ENCODE measurements around the gene THYN1.
"Not testable (repeated sequence)": the region's sequence is repeated elsewhere in the genome, so short reads cannot be mapped to it uniquely, and the experiment has no call there.

Gene THYN1

GRCh38 chr11:134290646-134291045 lies 37.5 kb upstream of the THYN1 start:
- TF ChIP-seq ESRRG (CRISPR knock-in tag; IDR thresholded peaks at IDR 0.05) (no peak), SNAI2 (CRISPR knock-in tag; IDR thresholded peaks at IDR 0.05) (no peak), ZFP3 (CRISPR knock-in tag; IDR thresholded peaks at IDR 0.05) (no peak), TCF4 (CRISPR knock-in tag; IDR thresholded peaks at IDR 0.05; ENCODE audit: borderline replicate concordance) (no peak)
- TF ChIP-seq, protein P1, sequence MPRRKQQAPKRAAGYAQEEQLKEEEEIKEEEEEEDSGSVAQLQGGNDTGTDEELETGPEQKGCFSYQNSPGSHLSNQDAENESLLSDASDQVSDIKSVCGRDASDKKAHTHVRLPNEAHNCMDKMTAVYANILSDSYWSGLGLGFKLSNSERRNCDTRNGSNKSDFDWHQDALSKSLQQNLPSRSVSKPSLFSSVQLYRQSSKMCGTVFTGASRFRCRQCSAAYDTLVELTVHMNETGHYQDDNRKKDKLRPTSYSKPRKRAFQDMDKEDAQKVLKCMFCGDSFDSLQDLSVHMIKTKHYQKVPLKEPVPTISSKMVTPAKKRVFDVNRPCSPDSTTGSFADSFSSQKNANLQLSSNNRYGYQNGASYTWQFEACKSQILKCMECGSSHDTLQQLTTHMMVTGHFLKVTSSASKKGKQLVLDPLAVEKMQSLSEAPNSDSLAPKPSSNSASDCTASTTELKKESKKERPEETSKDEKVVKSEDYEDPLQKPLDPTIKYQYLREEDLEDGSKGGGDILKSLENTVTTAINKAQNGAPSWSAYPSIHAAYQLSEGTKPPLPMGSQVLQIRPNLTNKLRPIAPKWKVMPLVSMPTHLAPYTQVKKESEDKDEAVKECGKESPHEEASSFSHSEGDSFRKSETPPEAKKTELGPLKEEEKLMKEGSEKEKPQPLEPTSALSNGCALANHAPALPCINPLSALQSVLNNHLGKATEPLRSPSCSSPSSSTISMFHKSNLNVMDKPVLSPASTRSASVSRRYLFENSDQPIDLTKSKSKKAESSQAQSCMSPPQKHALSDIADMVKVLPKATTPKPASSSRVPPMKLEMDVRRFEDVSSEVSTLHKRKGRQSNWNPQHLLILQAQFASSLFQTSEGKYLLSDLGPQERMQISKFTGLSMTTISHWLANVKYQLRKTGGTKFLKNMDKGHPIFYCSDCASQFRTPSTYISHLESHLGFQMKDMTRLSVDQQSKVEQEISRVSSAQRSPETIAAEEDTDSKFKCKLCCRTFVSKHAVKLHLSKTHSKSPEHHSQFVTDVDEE (CRISPR knock-in tag; IDR thresholded peaks at IDR 0.05), result no peak
- ATAC-seq, result no peak

DNA sequence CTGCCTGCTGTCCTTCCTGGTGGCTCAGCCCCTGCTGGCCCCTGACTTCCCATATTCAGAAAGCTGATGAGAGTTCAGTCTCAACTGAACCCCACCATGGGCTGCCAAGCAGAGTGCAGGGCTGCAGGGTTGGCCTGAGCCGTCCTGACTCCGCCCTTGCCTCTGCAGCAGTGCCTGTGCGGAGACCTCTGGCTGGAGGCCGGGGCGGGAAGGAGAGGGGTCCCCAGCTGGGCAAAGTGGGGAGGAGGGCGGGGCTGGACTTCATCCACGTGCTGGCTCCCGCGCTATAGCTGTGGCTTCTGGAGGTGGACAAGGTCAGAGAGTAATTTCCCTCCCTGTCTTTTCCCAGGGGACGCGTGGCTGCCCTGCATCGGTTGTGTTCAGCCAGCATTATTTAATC lies 36.6 kb upstream of the THYN1 start:
- ATAC-seq, result no peak

DNA sequence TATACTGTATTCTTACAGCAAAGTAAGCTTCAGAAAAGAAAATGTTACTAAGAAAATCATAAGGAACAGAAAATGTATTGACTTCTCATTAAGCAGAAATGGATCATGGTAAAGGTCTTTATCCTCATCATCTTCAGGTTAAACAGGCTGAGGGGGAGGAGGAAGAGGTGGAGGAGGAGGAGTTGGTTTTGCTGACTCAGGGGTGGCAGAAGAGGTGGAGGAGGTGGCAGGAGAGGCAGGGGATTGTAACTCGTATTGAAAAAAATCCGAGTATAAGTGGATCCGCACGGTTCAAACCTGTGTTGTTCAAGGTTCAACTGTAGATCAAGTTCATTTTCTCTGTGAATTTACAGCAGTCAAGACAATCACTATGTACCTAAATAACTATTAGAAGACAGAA lies 36.0 kb upstream of the THYN1 start:
- no peak for TF ChIP-seq ZNF565 (CRISPR knock-in tag; conservative IDR thresholded peaks at IDR 0.05; ENCODE audit: low read depth)
- ATAC-seq, result no peak

More for the DNA sequence above, 36.6 kb upstream of the THYN1 start:
- TF ChIP-seq TOX (CRISPR knock-in tag; IDR thresholded peaks at IDR 0.05; ENCODE audit: borderline replicate concordance), result no peak

DNA sequence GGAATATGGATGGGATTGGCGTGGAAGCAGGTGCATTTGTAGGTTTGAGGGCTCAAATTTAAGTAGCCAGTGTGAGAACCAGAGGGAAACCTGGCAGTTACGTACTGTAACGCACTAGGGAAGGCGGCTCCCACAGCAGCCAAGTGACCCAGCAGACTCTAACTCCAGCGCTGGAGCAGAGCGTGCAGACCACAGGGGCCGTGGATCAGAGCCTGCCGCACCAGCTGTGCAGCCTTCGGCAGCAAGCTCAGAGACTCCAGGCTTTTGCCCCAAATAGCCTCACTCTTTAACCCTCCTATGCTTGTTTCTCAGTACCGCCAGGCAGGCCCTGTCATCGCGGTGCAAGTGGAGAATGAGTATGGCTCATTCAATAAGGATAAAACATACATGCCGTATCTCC lies 35.3 kb upstream of the THYN1 start:
- no peak for ATAC-seq
- TF ChIP-seq CSRNP3 (CRISPR knock-in tag; IDR thresholded peaks at IDR 0.05), result no peak
- TF ChIP-seq RARB (CRISPR knock-in tag; IDR thresholded peaks at IDR 0.05), result no peak
- no peak for TF ChIP-seq OSR1 (CRISPR knock-in tag; IDR thresholded peaks at IDR 0.05)
- no peak for TF ChIP-seq TCF4 (CRISPR knock-in tag; IDR thresholded peaks at IDR 0.05; ENCODE audit: borderline replicate concordance)
- no peak for TF ChIP-seq ZNF565 (CRISPR knock-in tag; conservative IDR thresholded peaks at IDR 0.05; ENCODE audit: low read depth)
- TF ChIP-seq BACH2 (CRISPR knock-in tag; IDR thresholded peaks at IDR 0.05; ENCODE audit: borderline replicate concordance), result no peak
- no peak for TF ChIP-seq ARNTL (CRISPR knock-in tag; IDR thresholded peaks at IDR 0.05; ENCODE audit: borderline replicate concordance, low read depth)
- no peak for TF ChIP-seq ZFP30 (CRISPR knock-in tag; IDR thresholded peaks at IDR 0.05)
- TF ChIP-seq, protein P2, sequence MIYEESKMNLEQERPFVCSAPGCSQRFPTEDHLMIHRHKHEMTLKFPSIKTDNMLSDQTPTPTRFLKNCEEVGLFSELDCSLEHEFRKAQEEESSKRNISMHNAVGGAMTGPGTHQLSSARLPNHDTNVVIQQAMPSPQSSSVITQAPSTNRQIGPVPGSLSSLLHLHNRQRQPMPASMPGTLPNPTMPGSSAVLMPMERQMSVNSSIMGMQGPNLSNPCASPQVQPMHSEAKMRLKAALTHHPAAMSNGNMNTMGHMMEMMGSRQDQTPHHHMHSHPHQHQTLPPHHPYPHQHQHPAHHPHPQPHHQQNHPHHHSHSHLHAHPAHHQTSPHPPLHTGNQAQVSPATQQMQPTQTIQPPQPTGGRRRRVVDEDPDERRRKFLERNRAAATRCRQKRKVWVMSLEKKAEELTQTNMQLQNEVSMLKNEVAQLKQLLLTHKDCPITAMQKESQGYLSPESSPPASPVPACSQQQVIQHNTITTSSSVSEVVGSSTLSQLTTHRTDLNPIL (CRISPR knock-in tag; IDR thresholded peaks at IDR 0.05; ENCODE audit: low read depth), result no peak
- no peak for TF ChIP-seq POU6F1 (CRISPR knock-in tag; IDR thresholded peaks at IDR 0.05; ENCODE audit: borderline replicate concordance, low read depth)
- no peak for TF ChIP-seq ZNF70 (CRISPR knock-in tag; IDR thresholded peaks at IDR 0.05)

GRCh38 chr11:134287561-134287960 lies 34.4 kb upstream of the THYN1 start:
- TF ChIP-seq ZFP30 (CRISPR knock-in tag; IDR thresholded peaks at IDR 0.05) (no peak), CSRNP3 (CRISPR knock-in tag; IDR thresholded peaks at IDR 0.05) (no peak), ESRRG (CRISPR knock-in tag; IDR thresholded peaks at IDR 0.05) (no peak), ZNF70 (CRISPR knock-in tag; IDR thresholded peaks at IDR 0.05) (no peak), RARB (CRISPR knock-in tag; IDR thresholded peaks at IDR 0.05) (no peak), ZNF565 (CRISPR knock-in tag; conservative IDR thresholded peaks at IDR 0.05; ENCODE audit: low read depth) (no peak)
- TF ChIP-seq, protein P2 (CRISPR knock-in tag; IDR thresholded peaks at IDR 0.05; ENCODE audit: low read depth), result no peak
- no peak for ATAC-seq

GRCh38 chr11:134284349-134284748 lies 31.2 kb upstream of the THYN1 start:
- not testable (repeated sequence) for ATAC-seq

All from SK-N-SH treated with all-trans-retinoic acid at 6 μM for 48 hours (cell line).